Thoracic aorta (tissue), 2 donors: ENCODE data around the gene PAMR1. TPM values are rescaled to one million over a fixed set of nuclear protein-coding genes. Genes with fewer than 3 reads are reported as not detected.

Experiments
- ATAC-seq: fragments of 150-250 bp; one replicate; pipeline ENCODE4 v1.8.0; 2017; ENCODE audit warnings: low read depth; ENCODE audit not compliant: insufficient number of reproducible peaks, low FRiP score
- DNase-seq: peaks from one replicate; pipeline ENCODE4 v3.0.0-alpha.2; 2020; ENCODE audit warnings: low spot score
- H3K27ac ChIP-seq, 2 donors: fragments of 200-600 bp; sonication (generic); 1 replicate in 1 of 2; 2 replicates in 1 of 2; pipeline ENCODE4 v1.5.1; 2016; ENCODE audit warnings: mild to moderate bottlenecking in 2 of 2, moderate library complexity in 2 of 2
- H3K27me3 ChIP-seq: fragments of 200-600 bp; sonication (generic); replicated peaks from 2 replicates; pipeline ENCODE4 v1.6.0; 2016; ENCODE audit warnings: mild to moderate bottlenecking; ENCODE audit not compliant: insufficient read depth
- H3K36me3 ChIP-seq: fragments of 200-600 bp; sonication (generic); one replicate; pipeline ENCODE4 v1.5.1; 2016
- H3K4me1 ChIP-seq, 2 donors: fragments of 200-600 bp; sonication (generic); 1 replicate in 1 of 2; 2 replicates in 1 of 2; pipeline versions ENCODE4 v1.5.1 to v1.6.0; 2016; ENCODE audit warnings: low read depth in 2 of 2, mild to moderate bottlenecking in 1 of 2; ENCODE audit not compliant: control insufficient read depth in 1 of 2
- H3K4me3 ChIP-seq: fragments of 200-600 bp; sonication (generic); 2 replicates; pipeline ENCODE4 v1.5.1; 2016; ENCODE audit warnings: mild to moderate bottlenecking
- H3K9me3 ChIP-seq: fragments of 200-600 bp; sonication (generic); 2 replicates; pipeline ENCODE4 v1.5.1; 2016
- total RNA-seq, 2 donors: library from RNA; depleted of rRNA; stranded (reverse); fragments of >200 nt; gene quantifications; one replicate each; pipeline versions ENCODE4 v1.1.0 to v1.2.3, GENCODE V29; 2016
- TF ChIP-seq, protein P1 (sequence below): fragments of 200-600 bp; sonication (generic); IDR thresholded peaks from one replicate; pipeline ENCODE4 v1.5.1; 2019; ENCODE audit warnings: antibody characterized with exemption

PAMR1 gene
- total RNA-seq, 2 donors from 2014 or later: 4.3 TPM; not detected in 1

DNA sequence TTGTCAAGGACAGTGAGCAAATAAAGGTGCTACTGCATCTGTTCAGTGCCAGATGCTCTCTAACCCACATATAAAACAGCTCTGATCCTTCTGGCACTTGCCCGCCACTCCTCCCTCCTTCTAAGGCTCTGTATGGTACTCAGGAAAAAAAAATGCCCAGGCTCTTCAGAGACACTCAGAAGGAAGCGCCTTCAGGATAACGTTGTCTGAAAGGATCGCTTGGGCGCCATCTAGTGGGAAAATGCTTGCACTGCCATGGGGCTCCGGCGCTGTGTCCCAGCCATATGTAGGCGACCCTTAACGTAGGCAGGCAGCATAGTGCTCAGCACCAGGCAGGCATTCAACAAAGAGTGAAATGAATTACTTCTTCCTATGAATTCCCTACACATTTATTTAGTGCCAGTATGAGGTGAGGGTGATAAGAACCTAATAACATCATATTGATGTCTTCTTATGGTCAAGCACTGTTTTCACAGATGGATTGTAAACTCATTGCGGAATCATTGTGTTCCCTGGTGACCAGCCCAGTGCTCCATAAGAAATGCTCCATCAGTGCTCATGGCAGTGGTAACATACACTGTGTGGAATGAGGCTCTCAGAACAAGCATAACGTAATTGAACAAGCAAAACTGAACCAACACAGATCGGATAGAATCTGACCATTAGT is 39.6 kb downstream of the PAMR1 start:
- DNase-seq (peak; percentile 13), ATAC-seq (no peak)
- Histone ChIP-seq H3K27ac (no peak overlapping the region), H3K27me3 (no peaks in the 10 kb centered on the region), H3K4me1 (no peaks in the 10 kb centered on the region), H3K4me3 (no peak overlapping the region), H3K36me3 (no peaks in the 10 kb centered on the region), H3K9me3 (peaks cover 6% of the 10 kb centered on the region)
- TF ChIP-seq, protein P1, sequence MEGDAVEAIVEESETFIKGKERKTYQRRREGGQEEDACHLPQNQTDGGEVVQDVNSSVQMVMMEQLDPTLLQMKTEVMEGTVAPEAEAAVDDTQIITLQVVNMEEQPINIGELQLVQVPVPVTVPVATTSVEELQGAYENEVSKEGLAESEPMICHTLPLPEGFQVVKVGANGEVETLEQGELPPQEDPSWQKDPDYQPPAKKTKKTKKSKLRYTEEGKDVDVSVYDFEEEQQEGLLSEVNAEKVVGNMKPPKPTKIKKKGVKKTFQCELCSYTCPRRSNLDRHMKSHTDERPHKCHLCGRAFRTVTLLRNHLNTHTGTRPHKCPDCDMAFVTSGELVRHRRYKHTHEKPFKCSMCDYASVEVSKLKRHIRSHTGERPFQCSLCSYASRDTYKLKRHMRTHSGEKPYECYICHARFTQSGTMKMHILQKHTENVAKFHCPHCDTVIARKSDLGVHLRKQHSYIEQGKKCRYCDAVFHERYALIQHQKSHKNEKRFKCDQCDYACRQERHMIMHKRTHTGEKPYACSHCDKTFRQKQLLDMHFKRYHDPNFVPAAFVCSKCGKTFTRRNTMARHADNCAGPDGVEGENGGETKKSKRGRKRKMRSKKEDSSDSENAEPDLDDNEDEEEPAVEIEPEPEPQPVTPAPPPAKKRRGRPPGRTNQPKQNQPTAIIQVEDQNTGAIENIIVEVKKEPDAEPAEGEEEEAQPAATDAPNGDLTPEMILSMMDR: peak; percentile 86

DNA sequence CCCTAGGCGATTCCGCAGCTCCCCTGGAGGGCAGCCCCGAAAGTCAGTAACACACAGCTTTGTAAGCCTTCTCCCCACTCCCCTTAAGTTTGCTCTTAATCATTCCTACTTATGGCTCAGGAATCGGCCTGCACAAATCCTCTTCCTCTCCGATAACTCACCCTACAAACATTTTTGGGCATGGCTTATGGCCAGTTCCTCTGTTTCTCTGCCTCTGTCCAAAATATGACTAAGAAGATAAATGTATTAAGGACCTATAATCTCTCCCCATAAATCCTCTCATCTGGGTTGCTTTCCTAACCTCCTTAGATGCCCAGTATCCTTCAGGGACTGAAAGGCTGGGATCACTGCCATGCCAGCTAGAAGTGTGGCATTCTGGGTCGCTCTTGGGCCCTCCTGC is 41.0 kb downstream of the PAMR1 start:
- no peaks in the 10 kb centered on the region for H3K27me3 ChIP-seq
- H3K27ac ChIP-seq: no peak overlapping the region
- no peaks in the 10 kb centered on the region for H3K36me3 ChIP-seq
- DNase-seq: no peak
- no peaks in the 10 kb centered on the region for H3K4me1 ChIP-seq
- peaks cover 6% of the 10 kb centered on the region for H3K9me3 ChIP-seq
- TF ChIP-seq, protein P1: no peak
- no peak for ATAC-seq
- H3K4me3 ChIP-seq: no peak overlapping the region

DNA sequence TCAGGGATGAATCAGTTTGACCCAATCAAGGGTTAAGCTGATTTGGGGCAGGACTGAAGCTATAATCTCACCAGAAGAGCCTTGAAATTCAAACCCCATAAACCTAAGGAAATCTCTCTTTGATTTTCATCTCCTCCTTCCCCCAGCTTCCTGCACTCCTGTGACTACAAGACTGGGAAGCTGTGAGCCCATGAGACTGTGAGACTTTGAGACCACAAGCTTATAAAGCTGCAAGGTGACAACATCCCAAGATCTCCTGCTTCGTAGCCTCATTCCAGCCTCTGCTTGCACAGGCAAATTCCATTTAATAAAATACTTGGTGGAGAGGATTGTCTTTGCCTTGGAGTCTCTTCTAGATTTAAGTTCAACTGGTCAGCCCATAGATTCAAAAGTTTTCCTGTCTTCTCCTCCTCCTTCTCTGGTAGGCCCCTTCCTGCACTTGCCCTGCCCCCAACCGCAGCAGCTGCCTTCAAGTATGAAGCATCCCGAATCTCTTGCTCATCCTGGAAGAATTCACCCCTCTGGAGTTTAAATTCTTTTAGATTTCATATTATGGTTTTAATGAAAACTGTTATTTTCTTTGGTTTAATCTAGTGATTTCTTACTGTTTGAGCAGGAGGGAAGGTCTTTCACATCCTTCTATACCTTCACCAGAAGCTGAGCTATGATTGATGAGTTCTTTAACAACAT is 42.1 kb downstream of the PAMR1 start:
- TF ChIP-seq, protein P1: no peak
- no peaks in the 10 kb centered on the region for H3K27me3 ChIP-seq
- H3K9me3 ChIP-seq: peaks cover 6% of the 10 kb centered on the region
- DNase-seq: no peak
- no peak overlapping the region for H3K4me3 ChIP-seq
- no peaks in the 10 kb centered on the region for H3K4me1 ChIP-seq
- ATAC-seq: no peak
- no peak overlapping the region for H3K27ac ChIP-seq
- H3K36me3 ChIP-seq: no peaks in the 10 kb centered on the region

DNA sequence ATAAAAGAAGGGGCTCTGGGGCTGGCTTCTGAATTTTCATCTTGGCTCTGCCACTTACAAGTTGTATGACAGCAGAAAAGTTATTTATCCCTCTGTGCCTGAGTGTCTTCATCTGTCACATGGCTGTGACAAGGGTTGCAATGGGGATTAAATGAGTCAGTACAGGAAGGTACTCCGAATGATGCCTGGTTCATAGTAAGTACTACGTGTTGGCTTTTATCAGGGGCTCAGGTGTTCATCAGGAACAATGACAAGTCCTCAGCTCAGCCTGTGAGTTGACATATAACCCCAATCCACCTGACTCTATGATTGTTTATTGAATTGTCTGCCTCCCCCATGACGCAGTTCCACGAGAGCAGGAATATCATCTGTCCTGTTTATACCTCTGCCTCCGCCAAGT is 45.7 kb downstream of the PAMR1 start:
- Histone ChIP-seq H3K27ac (no peak overlapping the region), H3K4me3 (no peak overlapping the region), H3K9me3 (peaks cover 6% of the 10 kb centered on the region), H3K27me3 (no peaks in the 10 kb centered on the region), H3K36me3 (no peaks in the 10 kb centered on the region), H3K4me1 (no peaks in the 10 kb centered on the region)
- DNase-seq (no peak), ATAC-seq (no peak)
- TF ChIP-seq, protein P1: no peak

DNA sequence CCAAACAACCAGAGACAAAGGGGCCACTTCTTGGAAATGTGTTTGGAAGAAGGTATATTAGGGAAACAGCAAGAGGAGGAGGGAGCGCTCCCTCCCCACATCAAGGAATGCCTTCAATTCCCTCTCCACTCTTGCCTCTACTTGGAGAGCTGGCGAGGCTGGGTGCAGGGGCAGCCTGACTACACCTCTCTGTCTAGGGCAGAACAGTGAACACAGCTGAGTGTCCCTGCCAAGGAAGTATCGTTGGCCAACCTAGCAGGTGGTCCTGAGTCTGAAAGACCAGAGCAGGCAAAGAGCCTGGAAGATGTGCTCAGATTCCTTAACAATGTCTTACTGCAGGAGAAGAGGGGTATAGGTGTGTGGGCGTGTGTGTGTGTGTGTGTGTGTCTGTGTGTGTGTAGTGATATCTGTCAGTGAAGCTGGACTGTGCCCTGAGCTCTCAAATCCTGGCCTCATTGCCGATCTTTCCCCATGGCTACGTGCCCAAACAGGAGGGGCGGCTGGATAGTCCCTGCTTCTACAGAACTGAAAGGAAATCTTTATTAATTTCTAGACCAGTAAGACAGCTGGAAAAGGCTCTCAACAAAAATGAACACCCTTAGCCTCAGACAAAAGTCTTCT is 46.8 kb downstream of the PAMR1 start:
- TF ChIP-seq, protein P1: no peak
- Histone ChIP-seq H3K4me1 (no peaks in the 10 kb centered on the region), H3K27ac (no peak overlapping the region), H3K9me3 (peaks cover 6% of the 10 kb centered on the region), H3K36me3 (no peaks in the 10 kb centered on the region), H3K27me3 (no peaks in the 10 kb centered on the region), H3K4me3 (no peak overlapping the region)
- no peak for ATAC-seq
- DNase-seq: no peak
